Calu3 (cell line): ENCODE data around the gene CALM1. TPM values are rescaled to one million over a fixed set of nuclear protein-coding genes. Genes with fewer than 3 reads are reported as not detected.

Experiments
- BruUV-seq: library from RNA; stranded (reverse); fragments of 400-500 nt; replicated peaks from 2 replicates; lab custom pipeline; 2021; lab: Mats Ljungman, UMichigan
- CTCF ChIA-PET: fragments of 300-600 bp; sonication (Branson Sonifier 250); formaldehyde crosslinking; loops from one replicate; lab custom pipeline; 2022; ENCODE audit warnings: antibody characterized with exemption; lab: Charles Lee
- DNase-seq: peaks from one replicate; pipeline ENCODE4 v3.0.0; 2022
- H3K27ac Mint-ChIP-seq: one replicate; pipeline ENCODE4 v1.8.0; 2022; ENCODE audit warnings: mixed read lengths; ENCODE audit not compliant: unreplicated experiment
- H3K27me3 Mint-ChIP-seq: one replicate; pipeline ENCODE4 v1.8.0; 2022; ENCODE audit warnings: mixed read lengths; ENCODE audit not compliant: unreplicated experiment
- H3K36me3 Mint-ChIP-seq: one replicate; pipeline ENCODE4 v1.8.0; 2022; ENCODE audit warnings: mild to moderate bottlenecking, moderate library complexity, mixed read lengths; ENCODE audit not compliant: insufficient read depth, unreplicated experiment
- H3K4me1 Mint-ChIP-seq: one replicate; pipeline ENCODE4 v1.8.0; 2022; ENCODE audit warnings: mild to moderate bottlenecking, low read depth, mixed read lengths; ENCODE audit not compliant: unreplicated experiment
- H3K4me3 Mint-ChIP-seq: one replicate; pipeline ENCODE4 v1.8.0; 2022; ENCODE audit warnings: mild to moderate bottlenecking, low read depth, moderate library complexity, mixed read lengths; ENCODE audit not compliant: unreplicated experiment
- H3K9me3 Mint-ChIP-seq: one replicate; pipeline ENCODE4 v1.8.0; 2022; ENCODE audit warnings: low read depth, mixed read lengths; ENCODE audit not compliant: unreplicated experiment
- CTCF ChIP-seq: fragments of 200-600 bp; IDR thresholded peaks from one replicate; pipeline ENCODE4 v1.8.0; 2022; ENCODE audit warnings: antibody characterized with exemption; ENCODE audit not compliant: unreplicated experiment
- intact Hi-C: fragments of 100-400 bp; cut with micrococcal nuclease; formaldehyde crosslinking; loops from one replicate; pipeline ENCODE4 v1.10.0; 2022; ENCODE audit not compliant: unreplicated experiment
- total RNA-seq: library from RNA; stranded (reverse); gene quantifications from 2 replicates; pipeline ENCODE4 v1.2.3, GENCODE V29; 2022

CALM1 gene
- total RNA-seq, 1 experiment from 2014 or later: 242 TPM

- Mint-ChIP-seq H3K4me1 (peaks cover 18% of the 10 kb centered on the region), H3K36me3 (peaks cover 14% of the 10 kb centered on the region), H3K27me3 (no peaks in the 10 kb centered on the region), H3K9me3 (peaks cover 11% of the 10 kb centered on the region), H3K27ac (peak overlapping the region; percentile 40), H3K4me3 (no peak overlapping the region)
- intact Hi-C loops: no loop called here
- TF ChIP-seq CTCF: no peak
- CTCF ChIA-PET: no interaction called here
- DNase-seq: no peak
- BruUV-seq: no TSS peak
Measured at GRCh38 chr14:90445011-90445410, 48.2 kb downstream of the CALM1 start.

- Mint-ChIP-seq H3K27me3 (no peaks in the 10 kb centered on the region), H3K4me3 (no peak overlapping the region), H3K27ac (no peak overlapping the region), H3K9me3 (peaks cover 11% of the 10 kb centered on the region), H3K4me1 (peaks cover 18% of the 10 kb centered on the region), H3K36me3 (peaks cover 14% of the 10 kb centered on the region)
- no peak for DNase-seq
- BruUV-seq: no TSS peak
- no peak for TF ChIP-seq CTCF
- CTCF ChIA-PET: no interaction called here
- intact Hi-C loops: no loop called here
Measured at GRCh38 chr14:90446405-90446804, 49.6 kb downstream of the CALM1 start.

- no peak for DNase-seq
- H3K4me3 Mint-ChIP-seq: no peak overlapping the region
- intact Hi-C loops: no loop called here
- TF ChIP-seq CTCF: no peak
- CTCF ChIA-PET: no interaction called here
- BruUV-seq: no TSS peak
- peaks cover 11% of the 10 kb centered on the region for H3K9me3 Mint-ChIP-seq
- no peaks in the 10 kb centered on the region for H3K27me3 Mint-ChIP-seq
- H3K36me3 Mint-ChIP-seq: peaks cover 14% of the 10 kb centered on the region
- no peak overlapping the region for H3K27ac Mint-ChIP-seq
- peaks cover 18% of the 10 kb centered on the region for H3K4me1 Mint-ChIP-seq
Measured at GRCh38 chr14:90447720-90448497, 51.1 kb downstream of the CALM1 start.

GRCh38 chr14:90449411-90449810 lies 52.6 kb downstream of the CALM1 start:
- Mint-ChIP-seq H3K9me3 (peaks cover 11% of the 10 kb centered on the region), H3K4me1 (peaks cover 7% of the 10 kb centered on the region), H3K36me3 (peaks cover 12% of the 10 kb centered on the region), H3K4me3 (no peak overlapping the region), H3K27me3 (no peaks in the 10 kb centered on the region), H3K27ac (no peak overlapping the region)
- TF ChIP-seq CTCF: no peak
- BruUV-seq: no TSS peak
- no peak for DNase-seq
- CTCF ChIA-PET: interaction anchor here (0.9 kb wide), 1 partner anchor 16 kb away, joined by 3 read pairs; no protein-coding TSS in a partner anchor
- intact Hi-C loops: no loop called here
